H9 (cell line): Measurements from ENCODE around the gene TICRR. TPM values are rescaled to one million over a fixed set of nuclear protein-coding genes. Genes with fewer than 3 reads are reported as not detected.

ENCODE experiments used
- DNase-seq: peaks from one replicate; pipeline ENCODE4 v3.0.0-alpha.2; 2017
- H2AFZ ChIP-seq: one replicate; pipeline ENCODE4 v1.6.1; 2013; ENCODE audit warnings: mild to moderate bottlenecking, low read length, control low read depth, moderate library complexity
- H2AK5ac ChIP-seq: 2 replicates; pipeline ENCODE4 v1.6.1; 2013; ENCODE audit warnings: low read length, control low read depth, mixed read lengths; ENCODE audit not compliant: insufficient read length
- H2BK120ac ChIP-seq: one replicate; pipeline ENCODE4 v1.6.1; 2013; ENCODE audit warnings: low read depth, mild to moderate bottlenecking, low read length, control low read depth, inconsistent platforms; ENCODE audit not compliant: poor library complexity, severe bottlenecking
- H2BK12ac ChIP-seq: 2 replicates; pipeline ENCODE4 v1.6.1; 2013; ENCODE audit warnings: low read length, control low read depth, mixed read lengths, low read depth; ENCODE audit not compliant: insufficient read length
- H2BK15ac ChIP-seq: 2 replicates; pipeline ENCODE4 v1.6.1; 2013; ENCODE audit warnings: low read depth, low read length, control low read depth
- H2BK20ac ChIP-seq: one replicate; pipeline ENCODE4 v1.6.1; 2013; ENCODE audit warnings: low read depth, mild to moderate bottlenecking, low read length, control low read depth, inconsistent platforms; ENCODE audit not compliant: poor library complexity, severe bottlenecking
- H2BK5ac ChIP-seq: 2 replicates; pipeline ENCODE4 v1.6.1; 2013; ENCODE audit warnings: low read length, control low read depth, mixed read lengths; ENCODE audit not compliant: insufficient read length
- H3K14ac ChIP-seq: 2 replicates; pipeline ENCODE4 v1.6.1; 2013; ENCODE audit warnings: low read length, control low read depth; ENCODE audit not compliant: insufficient read depth
- H3K18ac ChIP-seq: 2 replicates; pipeline ENCODE4 v1.6.1; 2013; ENCODE audit warnings: low read depth, mild to moderate bottlenecking, mixed read lengths, low read length, control low read depth; ENCODE audit not compliant: insufficient read length
- H3K23ac ChIP-seq: 2 replicates; pipeline ENCODE4 v1.6.1; 2013; ENCODE audit warnings: low read length, control low read depth, mixed read lengths, low read depth; ENCODE audit not compliant: insufficient read length
- H3K23me2 ChIP-seq: 2 replicates; pipeline ENCODE4 v1.6.1; 2013; ENCODE audit warnings: low read depth, mild to moderate bottlenecking, mixed read lengths, low read length, control low read depth; ENCODE audit not compliant: insufficient read length, poor library complexity, severe bottlenecking
- H3K27ac ChIP-seq: 2 replicates; pipeline ENCODE4 v1.5.1; 2013; ENCODE audit warnings: low read length, control low read depth, mixed read lengths, low read depth; ENCODE audit not compliant: insufficient read length
- H3K27me3 ChIP-seq: 2 replicates; pipeline ENCODE4 v1.6.1; 2013; ENCODE audit warnings: low read length, control low read depth, inconsistent platforms; ENCODE audit not compliant: insufficient read depth
- H3K4ac ChIP-seq: 2 replicates; pipeline ENCODE4 v1.6.1; 2013; ENCODE audit warnings: low read depth, mild to moderate bottlenecking, control low read depth, inconsistent platforms, low read length, moderate library complexity
- H3K4me1 ChIP-seq: 2 replicates; pipeline ENCODE4 v1.6.1; 2013; ENCODE audit warnings: low read length, control low read depth, inconsistent platforms; ENCODE audit not compliant: insufficient read depth
- H3K4me2 ChIP-seq: 2 replicates; pipeline ENCODE4 v1.6.1; 2013; ENCODE audit warnings: low read length, control low read depth, mixed read lengths; ENCODE audit not compliant: insufficient read length, insufficient read depth
- H3K56ac ChIP-seq: 2 replicates; pipeline ENCODE4 v1.6.1; 2013; ENCODE audit warnings: low read depth, mild to moderate bottlenecking, mixed read lengths, low read length, control low read depth; ENCODE audit not compliant: insufficient read length
- H3K79me1 ChIP-seq: 2 replicates; pipeline ENCODE4 v1.6.1; 2013; ENCODE audit warnings: low read depth, mild to moderate bottlenecking, moderate library complexity, low read length, control low read depth, inconsistent platforms; ENCODE audit not compliant: insufficient read depth, poor library complexity, severe bottlenecking
- H3K79me2 ChIP-seq: 2 replicates; pipeline ENCODE4 v1.6.1; 2013; ENCODE audit warnings: low read length, control low read depth, inconsistent platforms; ENCODE audit not compliant: insufficient read depth
- H3K9ac ChIP-seq: 2 replicates; pipeline ENCODE4 v1.6.1; 2013; ENCODE audit warnings: low read length, control low read depth, mixed read lengths; ENCODE audit not compliant: insufficient read length; ENCODE audit errors: extremely low read depth
- H3K9me3 ChIP-seq: one replicate; pipeline ENCODE4 v1.6.1; 2013; ENCODE audit warnings: low read depth, low read length, inconsistent platforms; ENCODE audit not compliant: control insufficient read depth
- H3T11ph ChIP-seq: one replicate; pipeline ENCODE4 v1.6.1; 2013; ENCODE audit warnings: mild to moderate bottlenecking, low read length, control low read depth, inconsistent platforms
- H4K20me1 ChIP-seq: one replicate; pipeline ENCODE4 v1.6.1; 2013; ENCODE audit not compliant: control insufficient read depth, insufficient read length, insufficient read depth
- H4K5ac ChIP-seq: 2 replicates; pipeline ENCODE4 v1.6.1; 2013; ENCODE audit warnings: low read depth, mild to moderate bottlenecking, mixed read lengths, low read length, control low read depth; ENCODE audit not compliant: insufficient read length
- H4K8ac ChIP-seq: replicated peaks from 2 replicates; pipeline ENCODE4 v1.6.1; 2013; ENCODE audit warnings: low read length, control low read depth, mixed read lengths, low read depth; ENCODE audit not compliant: insufficient read length
- H4K91ac ChIP-seq: 2 replicates; pipeline ENCODE4 v1.6.1; 2013; ENCODE audit warnings: low read depth, mild to moderate bottlenecking, moderate library complexity, mixed read lengths, low read length, control low read depth; ENCODE audit not compliant: insufficient read length
- H3K27ac Mint-ChIP-seq, 3 experiments: 2 replicates in 2 of 3; 3 replicates in 1 of 3; pipeline ENCODE4 v1.8.0; 2020 to 2021; ENCODE audit warnings: mixed read lengths in 3 of 3, mild to moderate bottlenecking in 1 of 3, moderate library complexity in 1 of 3
- H3K27me3 Mint-ChIP-seq: 2 replicates; pipeline ENCODE4 v1.8.0; 2021; ENCODE audit warnings: low read depth, mild to moderate bottlenecking, moderate library complexity, mixed read lengths
- H3K36me3 Mint-ChIP-seq, 3 experiments: 2 replicates in 2 of 3; 3 replicates in 1 of 3; pipeline ENCODE4 v1.8.0; 2020 to 2021; ENCODE audit warnings: low read depth in 3 of 3, mixed read lengths in 3 of 3; ENCODE audit not compliant: insufficient read depth in 1 of 3
- H3K4me1 Mint-ChIP-seq, 2 experiments: 2 replicates each; pipeline ENCODE4 v1.8.0; 2020; ENCODE audit warnings: mixed read lengths in 2 of 2
- H3K4me3 Mint-ChIP-seq, 2 experiments: 2 replicates in 1 of 2; 3 replicates in 1 of 2; pipeline ENCODE4 v1.8.0; 2020 to 2021; ENCODE audit warnings: mild to moderate bottlenecking in 2 of 2, mixed read lengths in 2 of 2, moderate library complexity in 1 of 2
- H3K9me3 Mint-ChIP-seq, 2 experiments: 2 replicates in 1 of 2; 3 replicates in 1 of 2; pipeline ENCODE4 v1.8.0; 2020; ENCODE audit warnings: mild to moderate bottlenecking in 2 of 2, mixed read lengths in 2 of 2, moderate library complexity in 1 of 2
- CTCF ChIP-seq: fragments of 200-600 bp; sonication (generic); conservative IDR thresholded peaks from 3 replicates; pipeline ENCODE4 v1.8.0; 2021; ENCODE audit warnings: antibody characterized with exemption, mild to moderate bottlenecking
- WGBS: extraction: QIAGEN DNeasy Blood & Tissue Kit; methylation state at CpG from one replicate; pipeline ENCODE4 v1.1.7; 2013; ENCODE audit warnings: missing lambda C conversion rate, low lambda C conversion rate, mixed read lengths; ENCODE audit not compliant: insufficient read length; ENCODE audit errors: extremely low coverage; 5-methylcytosine and 5-hydroxymethylcytosine counted together
- total RNA-seq: library from RNA; stranded (reverse); gene quantifications from 2 replicates; pipeline ENCODE4 v1.2.1, GENCODE V29; 2021

Gene TICRR
- total RNA-seq, 1 experiment from 2014 or later: 26.0 TPM

- H3K36me3 Mint-ChIP-seq: peaks cover 23 to 30% (median 26%) of the 10 kb centered on the region in 3 experiments; a peak in 6 of 7 replicates
- peaks cover 30 to 35% of the 10 kb centered on the region in 2 experiments for H3K4me1 Mint-ChIP-seq
- Histone ChIP-seq H2BK12ac (no peak overlapping the region), H3T11ph (no peak overlapping the region), H3K79me1 (peaks cover 5% of the 10 kb centered on the region), H3K56ac (no peak overlapping the region), H3K18ac (no peak overlapping the region), H4K91ac (no peak overlapping the region), H3K9ac (peak overlapping the region; percentile 41), H3K23me2 (peaks cover 21% of the 10 kb centered on the region), H4K8ac (no peak overlapping the region), H3K9me3 (no peaks in the 10 kb centered on the region), H4K20me1 (no peaks in the 10 kb centered on the region), H3K79me2 (peaks cover 38% of the 10 kb centered on the region; the same call in 1 of the 2 replicates), H3K4me2 (peak overlapping the region; percentile 94), H3K23ac (no peak overlapping the region), H3K27me3 (no peaks in the 10 kb centered on the region), H2BK120ac (no peak overlapping the region), H2AFZ (no peak overlapping the region), H4K5ac (no peak overlapping the region), H3K4me1 (0 out of 2 replicates have a peak, but pooled peaks cover 2% of the 10 kb centered on the region), H2BK20ac (no peak overlapping the region), H2BK15ac (no peak overlapping the region), H2BK5ac (no peak overlapping the region), H3K27ac (no peak overlapping the region), H2AK5ac (no peak overlapping the region), H3K14ac (no peak overlapping the region), H3K4ac (no peak overlapping the region)
- H3K27ac Mint-ChIP-seq: peak overlapping the region; percentile 38 to 98 (median 83); a peak in 5 of 7 replicates
- peak overlapping the region; percentile 91 to 99 for H3K4me3 Mint-ChIP-seq
- no peak for TF ChIP-seq CTCF
- H3K27me3 Mint-ChIP-seq: peaks cover 2% of the 10 kb centered on the region; the same call in 1 of the 2 replicates
- DNase-seq: no peak
- H3K9me3 Mint-ChIP-seq: no peaks in the 10 kb centered on the region; a peak in 2 of 5 replicates
- WGBS: no CpG with 5 or more reads among the region's 1 CpG
Observed at GRCh38 chr15:89576417-89576773, 1.1 kb downstream of the TICRR start.
